ENCODE data around the gene KCNA3.

Gene KCNA3

DNA sequence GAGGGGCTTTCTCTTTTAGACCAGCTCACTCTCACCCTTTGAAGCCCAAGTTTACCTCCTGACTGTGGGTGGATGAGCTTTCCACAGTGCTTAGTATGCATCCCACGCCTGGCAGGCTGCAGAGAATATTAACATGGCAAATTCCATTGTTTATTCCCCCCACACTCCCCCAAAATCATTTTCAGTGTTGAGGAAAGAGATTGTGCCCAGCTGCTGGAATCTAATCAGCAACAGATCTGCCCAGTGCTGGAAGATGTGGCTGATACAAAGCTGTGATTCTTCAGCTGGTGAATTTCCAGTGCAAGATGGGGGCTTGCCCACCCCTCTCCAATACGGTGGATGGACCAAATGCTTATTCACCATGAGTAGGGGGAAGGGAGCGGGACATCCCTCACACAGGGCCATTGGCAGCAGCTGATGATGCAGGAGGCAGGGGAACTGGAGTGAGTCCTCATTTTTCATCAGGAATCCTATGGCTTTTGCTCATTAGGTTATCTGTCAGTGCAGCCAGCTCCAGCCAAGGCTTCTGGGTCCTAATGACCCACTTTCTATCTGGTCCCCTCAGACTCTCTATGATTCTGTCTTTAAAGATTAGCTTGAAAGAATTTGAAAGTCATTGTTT is 39.7 kb upstream of the KCNA3 start:
- Histone ChIP-seq H3K27me3 (replicated peaks; ENCODE audit: control insufficient read depth, insufficient read depth, low read length) (no peaks in the 10 kb centered on the region), H3K36me3 (ENCODE audit: control insufficient read depth, insufficient read depth, low read length) (no peaks in the 10 kb centered on the region), H3K4me3 (replicated peaks; ENCODE audit: low read depth, low read length) (no peak overlapping the region)
- DNase-seq (ENCODE audit: extremely low read depth, insufficient read length): no peak
- TF ChIP-seq, protein P1, sequence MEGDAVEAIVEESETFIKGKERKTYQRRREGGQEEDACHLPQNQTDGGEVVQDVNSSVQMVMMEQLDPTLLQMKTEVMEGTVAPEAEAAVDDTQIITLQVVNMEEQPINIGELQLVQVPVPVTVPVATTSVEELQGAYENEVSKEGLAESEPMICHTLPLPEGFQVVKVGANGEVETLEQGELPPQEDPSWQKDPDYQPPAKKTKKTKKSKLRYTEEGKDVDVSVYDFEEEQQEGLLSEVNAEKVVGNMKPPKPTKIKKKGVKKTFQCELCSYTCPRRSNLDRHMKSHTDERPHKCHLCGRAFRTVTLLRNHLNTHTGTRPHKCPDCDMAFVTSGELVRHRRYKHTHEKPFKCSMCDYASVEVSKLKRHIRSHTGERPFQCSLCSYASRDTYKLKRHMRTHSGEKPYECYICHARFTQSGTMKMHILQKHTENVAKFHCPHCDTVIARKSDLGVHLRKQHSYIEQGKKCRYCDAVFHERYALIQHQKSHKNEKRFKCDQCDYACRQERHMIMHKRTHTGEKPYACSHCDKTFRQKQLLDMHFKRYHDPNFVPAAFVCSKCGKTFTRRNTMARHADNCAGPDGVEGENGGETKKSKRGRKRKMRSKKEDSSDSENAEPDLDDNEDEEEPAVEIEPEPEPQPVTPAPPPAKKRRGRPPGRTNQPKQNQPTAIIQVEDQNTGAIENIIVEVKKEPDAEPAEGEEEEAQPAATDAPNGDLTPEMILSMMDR (IDR thresholded peaks at IDR 0.05; ENCODE audit: insufficient read depth, low read length, poor library complexity, severe bottlenecking): no peak

DNA sequence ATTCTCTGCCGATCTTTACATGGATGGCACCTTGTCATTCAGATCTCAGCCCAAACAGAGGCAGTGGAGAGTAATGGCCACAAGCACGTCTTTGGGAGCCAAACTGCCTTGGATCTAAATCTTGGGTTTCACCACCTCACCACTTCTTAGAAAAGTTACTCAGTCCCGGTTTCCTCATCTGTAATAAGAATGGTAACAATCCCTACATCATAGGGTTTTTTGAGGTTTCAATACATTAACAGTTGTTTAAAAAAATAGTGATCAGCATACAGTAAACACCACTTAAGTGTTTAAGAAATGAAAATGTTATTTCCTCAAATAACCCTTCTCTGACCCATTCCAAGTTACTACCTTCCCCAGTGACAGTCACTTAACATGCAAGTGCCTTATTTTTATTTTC is 38.5 kb upstream of the KCNA3 start:
- TF ChIP-seq, protein P1 (IDR thresholded peaks at IDR 0.05; ENCODE audit: insufficient read depth, low read length, poor library complexity, severe bottlenecking): no peak
- no peak for DNase-seq (ENCODE audit: extremely low read depth, insufficient read length)
- no peaks in the 10 kb centered on the region for H3K27me3 ChIP-seq (replicated peaks; ENCODE audit: control insufficient read depth, insufficient read depth, low read length)
- no peak overlapping the region for H3K4me3 ChIP-seq (replicated peaks; ENCODE audit: low read depth, low read length)
- no peaks in the 10 kb centered on the region for H3K36me3 ChIP-seq (ENCODE audit: control insufficient read depth, insufficient read depth, low read length)

DNA sequence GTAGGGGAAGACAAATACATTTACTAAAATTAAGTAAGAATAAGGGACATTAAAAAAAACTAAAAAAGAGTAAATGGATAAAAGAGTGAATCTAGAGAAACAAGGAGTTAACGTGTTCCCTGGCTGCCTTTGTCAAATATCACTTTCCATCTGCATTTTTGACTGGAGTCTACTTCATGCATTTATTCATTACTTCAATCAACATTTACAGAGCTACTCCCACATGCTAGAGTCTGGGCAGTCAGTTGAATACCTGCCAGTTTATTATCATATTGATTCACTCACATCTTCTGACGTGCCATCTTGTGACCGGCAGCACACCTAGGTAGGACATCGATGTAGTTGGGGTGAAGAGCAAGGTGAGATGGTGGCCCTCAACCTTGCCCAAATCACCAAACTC is 35.6 kb upstream of the KCNA3 start:
- no peak for DNase-seq (ENCODE audit: extremely low read depth, insufficient read length)
- no peak overlapping the region for H3K4me3 ChIP-seq (replicated peaks; ENCODE audit: low read depth, low read length)
- no peaks in the 10 kb centered on the region for H3K27me3 ChIP-seq (replicated peaks; ENCODE audit: control insufficient read depth, insufficient read depth, low read length)
- H3K36me3 ChIP-seq (ENCODE audit: control insufficient read depth, insufficient read depth, low read length): no peaks in the 10 kb centered on the region
- TF ChIP-seq, protein P1 (IDR thresholded peaks at IDR 0.05; ENCODE audit: insufficient read depth, low read length, poor library complexity, severe bottlenecking): no peak

DNA sequence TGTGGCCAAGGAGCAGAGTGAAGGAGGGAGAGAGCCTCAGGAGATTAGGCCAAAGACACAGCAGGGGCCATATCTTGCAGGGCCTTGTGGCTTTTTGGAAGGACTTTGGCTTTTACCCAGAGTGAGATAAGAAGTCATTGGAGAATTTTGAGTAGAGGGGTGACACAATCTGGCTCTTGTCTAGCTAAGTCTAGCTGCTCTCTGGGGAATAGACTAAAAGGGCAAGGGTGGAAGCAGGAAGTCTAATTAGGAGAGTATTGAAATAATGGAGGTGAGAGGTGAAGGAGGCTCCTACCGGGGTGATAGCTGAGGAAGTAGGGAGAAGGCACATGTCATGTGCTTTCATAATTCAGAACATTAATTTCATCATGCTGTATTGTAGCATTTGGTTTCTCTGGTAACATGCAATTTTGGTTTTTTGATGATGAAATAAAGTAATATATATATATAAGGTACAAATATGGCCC is 34.3 kb upstream of the KCNA3 start:
- no peak overlapping the region for H3K4me3 ChIP-seq (replicated peaks; ENCODE audit: low read depth, low read length)
- TF ChIP-seq, protein P1 (IDR thresholded peaks at IDR 0.05; ENCODE audit: insufficient read depth, low read length, poor library complexity, severe bottlenecking): no peak
- no peaks in the 10 kb centered on the region for H3K36me3 ChIP-seq (ENCODE audit: control insufficient read depth, insufficient read depth, low read length)
- no peak for DNase-seq (ENCODE audit: extremely low read depth, insufficient read length)
- H3K27me3 ChIP-seq (replicated peaks; ENCODE audit: control insufficient read depth, insufficient read depth, low read length): no peaks in the 10 kb centered on the region

DNA sequence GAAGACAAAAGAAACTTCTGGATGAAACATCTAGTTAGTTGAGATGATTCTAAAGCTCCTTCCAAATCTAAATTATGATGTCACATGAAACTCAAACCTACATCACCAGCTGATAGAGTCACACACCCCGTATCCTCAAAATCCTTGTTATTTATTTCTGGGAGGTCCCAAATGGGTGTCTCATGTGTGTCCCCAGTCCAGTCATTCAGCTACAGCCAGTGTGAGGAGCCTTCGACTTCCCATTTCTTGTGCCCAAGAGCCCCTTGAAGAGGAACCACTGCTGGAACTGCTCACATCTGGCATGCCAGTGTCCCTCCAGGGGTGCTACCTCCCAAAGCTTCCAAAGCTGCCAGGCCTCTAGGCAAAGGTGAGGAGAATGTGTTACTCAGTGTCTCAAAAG is 32.5 kb upstream of the KCNA3 start:
- Histone ChIP-seq H3K4me3 (replicated peaks; ENCODE audit: low read depth, low read length) (no peak overlapping the region), H3K36me3 (ENCODE audit: control insufficient read depth, insufficient read depth, low read length) (no peaks in the 10 kb centered on the region), H3K27me3 (replicated peaks; ENCODE audit: control insufficient read depth, insufficient read depth, low read length) (no peaks in the 10 kb centered on the region)
- DNase-seq (ENCODE audit: extremely low read depth, insufficient read length): no peak
- TF ChIP-seq, protein P1 (IDR thresholded peaks at IDR 0.05; ENCODE audit: insufficient read depth, low read length, poor library complexity, severe bottlenecking): no peak

DNA sequence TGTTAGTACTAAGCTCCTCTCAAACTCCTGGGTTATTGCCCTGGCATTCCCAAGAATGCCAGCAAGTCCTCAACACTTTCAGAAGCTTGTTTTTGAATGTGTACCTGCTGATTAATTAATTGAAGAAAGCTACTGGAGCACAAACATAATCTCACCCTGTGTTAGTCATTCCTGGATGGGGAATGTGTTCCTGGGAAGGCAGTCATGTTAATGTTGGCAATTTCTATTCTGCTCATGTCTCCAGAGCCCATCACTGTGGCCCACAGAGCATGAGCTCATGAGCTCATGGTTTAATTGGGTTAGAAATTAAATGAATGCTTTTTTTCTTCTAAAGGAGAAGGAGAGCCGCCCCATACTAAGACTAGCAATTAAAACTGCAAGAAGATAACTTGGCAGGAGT is 31.9 kb upstream of the KCNA3 start:
- no peaks in the 10 kb centered on the region for H3K27me3 ChIP-seq (replicated peaks; ENCODE audit: control insufficient read depth, insufficient read depth, low read length)
- no peaks in the 10 kb centered on the region for H3K36me3 ChIP-seq (ENCODE audit: control insufficient read depth, insufficient read depth, low read length)
- DNase-seq (ENCODE audit: extremely low read depth, insufficient read length): no peak
- TF ChIP-seq, protein P1 (IDR thresholded peaks at IDR 0.05; ENCODE audit: insufficient read depth, low read length, poor library complexity, severe bottlenecking): no peak
- H3K4me3 ChIP-seq (replicated peaks; ENCODE audit: low read depth, low read length): no peak overlapping the region
